ENCODE data around the gene GSG1. TPM values are rescaled to one million over a fixed set of nuclear protein-coding genes. Genes with fewer than 3 reads are reported as not detected.

The GSG1 gene
- total and polyA plus RNA-seq, 2 of the 8 experiments (the other 6 are each of a cell fraction or from before 2014, with no cell fraction given): 0.89 to 1.4 TPM

GRCh38 chr12:13052421-13052820 is 51.0 kb downstream of the GSG1 start:
- H3K79me2 ChIP-seq (ENCODE audit: control insufficient read depth in 1 of 2, insufficient read depth in 2 of 2, low read length in 2 of 2): peaks cover 0 to 49% of the 10 kb centered on the region in 2 experiments; a peak in 2 of 4 replicates
- no peak overlapping the region for H2BK12ac ChIP-seq (ENCODE audit: low read depth, low read length)
- H2BK15ac ChIP-seq (ENCODE audit: low read length): no peak overlapping the region
- H3K27me3 ChIP-seq (replicated peaks in 1 of 4; ENCODE audit: control insufficient read depth in 3 of 4, extremely low read depth in 1 of 4, insufficient read depth in 3 of 4, low read length in 3 of 4): no peaks in the 10 kb centered on the region
- peaks cover 12 to 14% of the 10 kb centered on the region in 2 experiments; a peak in 3 of 4 replicates for H3K9me3 ChIP-seq (ENCODE audit: insufficient read depth in 2 of 2, low read depth in 1 of 2, low read length in 1 of 2)
- H4K8ac ChIP-seq (ENCODE audit: extremely low read depth, insufficient read depth, low read length): no peak overlapping the region
- no peak overlapping the region for H2BK5ac ChIP-seq (ENCODE audit: low read depth, low read length)
- H3K9ac ChIP-seq (replicated peaks in 1 of 4; ENCODE audit: extremely low read depth in 1 of 4, low read depth in 3 of 4, low read length in 3 of 4): no peak overlapping the region
- no peak overlapping the region for H4K91ac ChIP-seq (replicated peaks; ENCODE audit: insufficient read length, low read length)
- H3K36me3 ChIP-seq (ENCODE audit: control insufficient read depth in 2 of 4, insufficient read depth in 4 of 4, low read length in 3 of 4): peaks cover 0 to 11% (median 2%) of the 10 kb centered on the region in 4 experiments; a peak in 6 of 8 replicates
- H3K14ac ChIP-seq (ENCODE audit: insufficient read length): no peak overlapping the region
- ChIA-PET CTCF (ENCODE audit: partially characterized antibody) (interaction anchor here (1.0 kb wide), 2 partner anchors 41 to 69 kb away, joined by 3 read pairs; no protein-coding TSS in a partner anchor), POLR2A (ENCODE audit: partially characterized antibody) (interaction anchor here (1.5 kb wide), 1 partner anchor 36 kb away, joined by 4 read pairs; no protein-coding TSS in a partner anchor)
- no peaks in the 10 kb centered on the region for H3K23me2 ChIP-seq (ENCODE audit: low read depth, low read length)
- H3K27ac ChIP-seq (ENCODE audit: low read depth, low read length): no peak overlapping the region
- FAIRE-seq: no peak
- H3K4me3 ChIP-seq (ENCODE audit: extremely low read depth in 1 of 4, insufficient read depth in 2 of 4, low read depth in 3 of 4, low read length in 4 of 4): no peak overlapping the region
- no peak overlapping the region for H3K18ac ChIP-seq (ENCODE audit: extremely low read depth, low read length)
- no peak overlapping the region for H2AFZ ChIP-seq (ENCODE audit: low read length)
- 0 out of 2 replicates have a peak, but pooled peaks cover 2% of the 10 kb centered on the region for H3K79me1 ChIP-seq (ENCODE audit: low read depth, low read length)
- H2BK120ac ChIP-seq (replicated peaks; ENCODE audit: low read depth, low read length): no peak overlapping the region
- no peaks in the 10 kb centered on the region for H4K20me1 ChIP-seq (replicated peaks in 1 of 2; ENCODE audit: control insufficient read depth in 1 of 2, insufficient read depth in 2 of 2, low read length in 2 of 2)
- no peak overlapping the region for H3K56ac ChIP-seq (replicated peaks; ENCODE audit: insufficient read length, low read depth, low read length)
- H3K4me2 ChIP-seq (ENCODE audit: insufficient read depth in 1 of 2, low read depth in 2 of 2, low read length in 2 of 2): no peak overlapping the region
- 43% methylated on average over 2 of the region's 2 CpGs; no CpG with 5 or more reads in 1 of the 2 experiments for WGBS, 2 experiments (ENCODE audit: extremely low coverage in 1 of 2, insufficient coverage in 1 of 2, insufficient read length in 1 of 2, insufficient replicate concordance in 2 of 2, low coverage in 1 of 2, low lambda C conversion rate in 2 of 2, missing lambda C conversion rate in 1 of 2)
- no peak overlapping the region for H2BK20ac ChIP-seq (ENCODE audit: low read length)
- H3K23ac ChIP-seq (ENCODE audit: insufficient read length): no peak overlapping the region
- H3K4me1 ChIP-seq (replicated peaks in 1 of 4; ENCODE audit: control insufficient read depth in 3 of 4, insufficient read depth in 4 of 4, low read length in 3 of 4): peaks cover 0 to 9% (median 4%) of the 10 kb centered on the region in 4 experiments; a peak in 4 of 7 replicates
- H2AK5ac ChIP-seq (ENCODE audit: low read depth, low read length): no peak overlapping the region
- no peak for DNase-seq (ENCODE audit: low read depth in 1 of 2, low spot score in 2 of 2)
- H3K4ac ChIP-seq (replicated peaks; ENCODE audit: insufficient read length, low read depth, low read length): no peak overlapping the region
- no peak overlapping the region for H4K5ac ChIP-seq (ENCODE audit: insufficient read length, low read depth, low read length)
- TF ChIP-seq TCF12 (IDR thresholded peaks at IDR 0.05; ENCODE audit: low read depth, low read length): no peak
- TF ChIP-seq CBX8 (IDR thresholded peaks at IDR 0.05; ENCODE audit: borderline replicate concordance, low read depth, low read length): no peak
- no peak for TF ChIP-seq EP300 (IDR thresholded peaks at IDR 0.05; ENCODE audit: borderline replicate concordance in 1 of 2, low read depth in 2 of 2, low read length in 2 of 2)
- no peak for TF ChIP-seq BACH1 (IDR thresholded peaks at IDR 0.05; ENCODE audit: low read length)

Measured in H1 (cell line).